A549 treated with GW870086 at 1 μM for 4 hours (cell line): ENCODE measurements around the gene STK25. TPM values are rescaled to one million over a fixed set of nuclear protein-coding genes. Genes with fewer than 3 reads are reported as not detected.

Experiments used
- total RNA-seq: library from RNA; stranded (reverse); fragments of 200-300 nt; extraction: Qiagen RNA extraction; gene quantifications from 5 replicates; pipeline ENCODE4 v1.2.3, GENCODE V29; 2022; ENCODE audit warnings: low read depth

The STK25 gene
- total RNA-seq = 98.8 to 111 TPM (median 105 TPM) in 5 replicates

DNA sequence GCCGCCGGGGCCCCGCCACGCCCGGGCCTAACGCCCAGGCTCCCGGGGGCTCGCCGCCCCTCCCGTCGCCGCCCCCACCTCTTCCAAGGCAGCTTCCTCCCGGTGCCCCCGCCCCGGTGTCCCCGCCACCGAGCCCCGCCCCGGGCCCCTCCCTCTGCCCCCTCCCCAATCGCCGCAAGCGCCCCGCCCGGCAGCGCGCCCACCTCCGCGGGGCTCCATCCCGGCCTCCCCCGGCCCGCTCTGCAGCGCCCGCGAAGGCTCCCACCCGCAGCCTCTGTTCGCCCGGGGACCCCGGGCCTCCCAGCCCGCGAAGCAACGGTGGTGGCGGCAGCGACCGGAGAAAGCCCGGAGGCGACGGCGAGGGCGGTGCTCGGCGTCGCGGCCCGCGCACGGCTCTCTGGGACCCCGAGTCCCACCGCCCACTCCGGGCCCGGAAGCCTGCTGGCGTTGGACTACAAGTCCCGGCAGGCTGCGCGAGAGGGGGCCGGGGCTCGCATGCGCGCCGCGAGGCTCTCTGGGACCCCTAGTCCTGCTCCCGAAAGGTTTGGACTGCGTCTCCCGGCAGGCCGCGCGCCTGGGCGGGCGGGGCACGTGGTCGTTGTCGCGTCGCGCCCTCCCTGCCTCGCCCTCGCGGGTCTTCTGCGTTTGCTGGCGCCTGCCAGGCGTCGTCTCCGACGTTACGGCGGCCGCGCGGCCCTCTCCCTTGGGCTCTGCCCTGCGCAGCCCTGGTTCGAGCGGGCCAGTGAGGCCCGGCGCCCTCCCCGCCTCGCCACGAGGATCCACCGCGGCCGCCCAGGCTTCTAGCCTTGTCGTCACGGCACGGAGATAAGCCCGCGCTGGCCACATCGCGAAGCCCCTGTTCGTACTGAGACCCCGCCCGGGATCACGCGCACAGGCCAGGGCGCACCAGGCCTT is at the start of gene STK25:
Gene STK25 (minus strand): TSS at position 345 of the 915 bp plus-strand sequence. CDS start 549 bp downstream, outside the sequence.

Other genes with a start within 250 kb of the STK25 start
- 249 to 279 TPM (median 268 TPM) in 5 replicates for gene HDLBP, start 192.9 kb downstream of the STK25 start, total RNA-seq
- gene SEPTIN2, start 192.7 kb downstream of the STK25 start, total RNA-seq = 220 to 280 TPM (median 269 TPM) in 5 replicates
- gene FARP2, start 152.3 kb downstream of the STK25 start, total RNA-seq = 20.7 to 33.5 TPM (median 30.9 TPM) in 5 replicates
- 23.4 to 34.1 TPM (median 33.3 TPM) in 5 replicates for gene BOK, start 50.2 kb upstream of the STK25 start, total RNA-seq
- 59.5 to 87.8 TPM (median 76.1 TPM) in 5 replicates for gene THAP4, start 128.6 kb upstream of the STK25 start, total RNA-seq
- 41.6 to 64.8 TPM (median 50.7 TPM) in 5 replicates for gene ATG4B, start 129.1 kb upstream of the STK25 start, total RNA-seq
- 126 to 157 TPM (median 137 TPM) in 5 replicates for gene DTYMK, start 178.2 kb upstream of the STK25 start, total RNA-seq
- gene ING5, start 193.5 kb upstream of the STK25 start, total RNA-seq = 19.5 to 25.6 TPM (median 21.7 TPM) in 5 replicates
- 6.6 to 9.2 TPM (median 8.7 TPM) in 5 replicates for gene D2HGDH, start 226.0 kb upstream of the STK25 start, total RNA-seq